GM19025 (cell line): ENCODE measurements around the gene AATF.

ENCODE experiments used
- ATAC-seq: cut with Tn5 transposase; IDR thresholded peaks from one replicate; pipeline ENCODE4 v1.9.1; 2021; ENCODE audit warnings: mild to moderate bottlenecking, low read depth, moderate library complexity; ENCODE audit not compliant: unreplicated experiment

AATF gene

GRCh38 chr17:36940313-36941264 is 8.2 kb upstream of the AATF start:
- no peak for ATAC-seq

- no peak for ATAC-seq
Observed at GRCh38 chr17:36941265-36942010, 7.3 kb upstream of the AATF start.

- ATAC-seq, result no peak
Observed at GRCh38 chr17:36942019-36942599, 6.6 kb upstream of the AATF start.

GRCh38 chr17:36942631-36943125 is 6.1 kb upstream of the AATF start:
- no peak for ATAC-seq

GRCh38 chr17:36943250-36944191 is 5.2 kb upstream of the AATF start:
- ATAC-seq, result no peak

- ATAC-seq, result no peak
Observed at GRCh38 chr17:36944553-36944952, 4.2 kb upstream of the AATF start.

- no peak for ATAC-seq
Observed at GRCh38 chr17:36945140-36945539, 3.6 kb upstream of the AATF start.

- ATAC-seq, result no peak
Observed at GRCh38 chr17:36945959-36946725, 2.6 kb upstream of the AATF start.

GRCh38 chr17:36946726-36947091 is 2.0 kb upstream of the AATF start:
- ATAC-seq, result no peak

- ATAC-seq, result no peak
Observed at GRCh38 chr17:36947922-36948716, 635 bp upstream of the AATF start.

GRCh38 chr17:36949461-36949927 is 740 bp downstream of the AATF start:
- ATAC-seq, result no peak

GRCh38 chr17:36950027-36950426 is 1.3 kb downstream of the AATF start:
- ATAC-seq, result no peak

- no peak for ATAC-seq
Observed at GRCh38 chr17:36951084-36951789, 2.5 kb downstream of the AATF start.

GRCh38 chr17:36971508-36971907 is 22.8 kb downstream of the AATF start:
- no peak for ATAC-seq

GRCh38 chr17:36972186-36972700 is 23.5 kb downstream of the AATF start:
- ATAC-seq, result no peak

GRCh38 chr17:36972905-36973304 is 24.2 kb downstream of the AATF start:
- no peak for ATAC-seq

GRCh38 chr17:36975922-36976515 is 27.3 kb downstream of the AATF start:
- no peak for ATAC-seq
